Activated B cell treated with CpG ODN at 0.5 μM for 24 hours (primary cell): ENCODE data around the gene MUSTN1. TPM values are rescaled to one million over a fixed set of nuclear protein-coding genes. Genes with fewer than 3 reads are reported as not detected.

Source experiments
- ATAC-seq: fragments of 200-7000 bp; cut with Tn5 transposase; one replicate; pipeline ENCODE4 v1.10.0; 2021; ENCODE audit warnings: low read depth, mild to moderate bottlenecking, moderate library complexity
- CTCF ChIA-PET: fragments of 350-600 bp; sonication (Branson Sonifier 250); formaldehyde crosslinking; loops from one replicate; lab custom pipeline; 2021; ENCODE audit warnings: antibody characterized with exemption; lab: Charles Lee
- POLR2A ChIA-PET: fragments of 350-600 bp; sonication (Branson Sonifier 250); formaldehyde crosslinking; loops from one replicate; lab custom pipeline; 2021; ENCODE audit warnings: antibody characterized with exemption; lab: Charles Lee
- DNase-seq: peaks from one replicate; pipeline ENCODE4 v3.0.0; 2022
- H3K27ac Mint-ChIP-seq: one replicate; pipeline ENCODE4 v1.8.0; 2020; ENCODE audit warnings: mixed read lengths
- H3K27me3 Mint-ChIP-seq: one replicate; pipeline ENCODE4 v1.8.0; 2021; ENCODE audit warnings: mixed read lengths
- H3K36me3 Mint-ChIP-seq: one replicate; pipeline ENCODE4 v1.8.0; 2021; ENCODE audit warnings: low read depth, mixed read lengths
- H3K4me1 Mint-ChIP-seq: one replicate; pipeline ENCODE4 v1.8.0; 2021; ENCODE audit warnings: mixed read lengths
- H3K4me3 Mint-ChIP-seq: one replicate; pipeline ENCODE4 v1.8.0; 2020; ENCODE audit warnings: mild to moderate bottlenecking, mixed read lengths
- H3K9me3 Mint-ChIP-seq: one replicate; pipeline ENCODE4 v1.8.0; 2020; ENCODE audit warnings: mixed read lengths
- CTCF ChIP-seq: fragments of 200-600 bp; IDR thresholded peaks from one replicate; pipeline ENCODE4 v1.8.0; 2022; ENCODE audit warnings: antibody characterized with exemption, mild to moderate bottlenecking
- intact Hi-C: fragments of 100-400 bp; cut with micrococcal nuclease; formaldehyde crosslinking; loops from one replicate; pipeline ENCODE4 v1.15.1; 2024
- total RNA-seq: library from RNA; stranded (reverse); gene quantifications from 2 replicates; pipeline ENCODE4 v1.2.3, GENCODE V29; 2022

Gene MUSTN1
- total RNA-seq, 1 donor from 2014 or later: 1.6 TPM

GRCh38 chr3:52796411-52796810 lies 38.4 kb downstream of the MUSTN1 start:
- Mint-ChIP-seq H3K27me3 (no peaks in the 10 kb centered on the region), H3K27ac (no peak overlapping the region), H3K36me3 (no peaks in the 10 kb centered on the region), H3K4me1 (no peaks in the 10 kb centered on the region), H3K4me3 (no peak overlapping the region), H3K9me3 (no peaks in the 10 kb centered on the region)
- TF ChIP-seq CTCF: no peak
- ChIA-PET POLR2A (no interaction called here), CTCF (no interaction called here)
- DNase-seq (no peak), ATAC-seq (no peak)
- intact Hi-C loops: no loop called here

- POLR2A ChIA-PET: interaction anchor here (0.7 kb wide), 1 partner anchor 24 kb away, joined by 3 read pairs; no protein-coding TSS in a partner anchor
Observed at GRCh38 chr3:52795298-52795900, 39.4 kb downstream of the MUSTN1 start.

GRCh38 chr3:52794612-52795099 lies 40.2 kb downstream of the MUSTN1 start, which contains the start of gene ITIH3:
ITIH3 (plus strand) TSS chr3:52794796; CDS start chr3:52794804, 8 bp downstream.
- Mint-ChIP-seq H3K4me3 (no peak within 1 kb of the TSS), H3K36me3 (no peaks in the 10 kb centered on the region), H3K27ac (no peak within 1 kb of the TSS), H3K27me3 (no peaks in the 10 kb centered on the region), H3K9me3 (no peaks in the 10 kb centered on the region), H3K4me1 (no peaks in the 10 kb centered on the region)
- no peak for DNase-seq
- TF ChIP-seq CTCF: no peak
- intact Hi-C loops: no loop called here
- CTCF ChIA-PET: no interaction called here
- POLR2A ChIA-PET: no interaction called here
- ATAC-seq: no peak

More at GRCh38 chr3:52795298-52795900, 39.4 kb downstream of the MUSTN1 start:
- ATAC-seq: no peak
- Mint-ChIP-seq H3K36me3 (no peaks in the 10 kb centered on the region), H3K27me3 (no peaks in the 10 kb centered on the region), H3K4me3 (no peak overlapping the region), H3K27ac (no peak overlapping the region), H3K4me1 (no peaks in the 10 kb centered on the region), H3K9me3 (no peaks in the 10 kb centered on the region)
- no peak for DNase-seq
- TF ChIP-seq CTCF: no peak
- CTCF ChIA-PET: no interaction called here
- intact Hi-C loops: no loop called here

GRCh38 chr3:52793702-52794611 lies 40.9 kb downstream of the MUSTN1 start:
- no peaks in the 10 kb centered on the region for H3K27me3 Mint-ChIP-seq
- ChIA-PET CTCF (no interaction called here), POLR2A (interaction anchor here (0.6 kb wide), 1 partner anchor 21 kb away, joined by 10 read pairs; no protein-coding TSS in a partner anchor)
- no peaks in the 10 kb centered on the region for H3K4me1 Mint-ChIP-seq
- H3K36me3 Mint-ChIP-seq: no peaks in the 10 kb centered on the region
- no peak overlapping the region for H3K4me3 Mint-ChIP-seq
- no peak for ATAC-seq
- intact Hi-C loops: no loop called here
- TF ChIP-seq CTCF: no peak
- H3K27ac Mint-ChIP-seq: no peak overlapping the region
- no peaks in the 10 kb centered on the region for H3K9me3 Mint-ChIP-seq
- DNase-seq: no peak
